K562 (cell line): ENCODE results near the gene HSPB8. TPM values are rescaled to one million over a fixed set of nuclear protein-coding genes. Genes with fewer than 3 reads are reported as not detected.
A peak's percentile ranks its signal among the peaks of the same experiment; 100 is the strongest.

ENCODE experiments used
- ATAC-seq: fragments of 200-7000 bp; cut with Tn5 transposase; 3 replicates; pipeline ENCODE4 v1.9.1; 2020; ENCODE audit warnings: moderate library complexity
- BruUV-seq: library from RNA; stranded (reverse); fragments of 400-500 nt; replicated peaks from 2 replicates; lab custom pipeline; 2021; lab: Mats Ljungman, UMichigan
- CTCF ChIA-PET: fragments of 300-600 bp; formaldehyde crosslinking; extraction: SDS; loops from one replicate; lab custom pipeline; 2021; ENCODE audit warnings: low intra/inter-chr PET ratio; lab: Yijun Ruan, JAX
- POLR2A ChIA-PET: fragments of 300-600, 350-650 bp; sonication (Branson Sonifier 250); formaldehyde crosslinking; extraction: SDS; loops from one replicate; lab custom pipeline; 2021; ENCODE audit warnings: antibody characterized with exemption, inconsistent platforms; lab: Yijun Ruan, JAX
- DNase-seq, 4 experiments: peaks; one replicate each; pipeline versions ENCODE4 v3.0.0 to v3.0.0-alpha.2; 2011 to 2018; ENCODE audit warnings: low spot score in 3 of 4, mixed read lengths in 3 of 4; ENCODE audit errors: extremely low read depth in 1 of 4
- FAIRE-seq: peaks from 2 replicates; lab custom pipeline; 2011; peaks lifted over from hg19 to GRCh38; lab: Jason Lieb, UNC
- H2AFZ ChIP-seq: 2 replicates; pipeline ENCODE4 v1.6.0; 2011; ENCODE audit warnings: low read depth, low read length, control low read depth, inconsistent platforms
- H3K27ac ChIP-seq: fragments of 200-600 bp; 3 replicates; pipeline ENCODE4 v1.8.0; 2011; ENCODE audit warnings: low read depth, mild to moderate bottlenecking, control low read depth, inconsistent platforms, low read length, moderate library complexity, mixed read lengths; ENCODE audit errors: extremely low read depth
- H3K27me3 ChIP-seq, 2 experiments: fragments of 300-600 bp in 1 of 2; 2 replicates in 1 of 2; 3 replicates in 1 of 2; pipeline versions ENCODE4 v1.6.0 to v1.8.0; 2011; ENCODE audit warnings: inconsistent platforms in 2 of 2, low read length in 2 of 2, mild to moderate bottlenecking in 1 of 2, mixed read lengths in 1 of 2, moderate library complexity in 1 of 2; ENCODE audit not compliant: control insufficient read depth in 2 of 2, insufficient read depth in 2 of 2
- H3K36me3 ChIP-seq: fragments of 300-600 bp; 3 replicates; pipeline ENCODE4 v1.8.0; 2011; ENCODE audit warnings: mild to moderate bottlenecking, low read length, inconsistent platforms; ENCODE audit not compliant: control insufficient read depth, insufficient read depth
- H3K4me1 ChIP-seq, 2 experiments: fragments of 200-600 bp in 1 of 2; replicated peaks in 1 of 2; 2 replicates in 1 of 2; 3 replicates in 1 of 2; pipeline versions ENCODE4 v1.5.1 to v1.8.0; 2011; ENCODE audit warnings: inconsistent platforms in 2 of 2, low read length in 2 of 2, mild to moderate bottlenecking in 1 of 2, mixed read lengths in 1 of 2, moderate library complexity in 1 of 2; ENCODE audit not compliant: control insufficient read depth in 2 of 2, insufficient read depth in 2 of 2
- H3K4me2 ChIP-seq: 2 replicates; pipeline ENCODE4 v1.6.1; 2011; ENCODE audit warnings: low read length, control low read depth, inconsistent platforms, mixed read lengths; ENCODE audit not compliant: insufficient read depth
- H3K4me3 ChIP-seq: fragments of 200-600 bp; sonication (generic), shearing (Covaris generic); 2 replicates; pipeline ENCODE4 v1.5.1; 2016; ENCODE audit warnings: control low read depth, inconsistent platforms
- H3K79me2 ChIP-seq: fragments of 200-600 bp; 3 replicates; pipeline ENCODE4 v1.8.0; 2011; ENCODE audit warnings: low read length, inconsistent platforms; ENCODE audit not compliant: control insufficient read depth, insufficient read depth
- H3K9ac ChIP-seq, 2 experiments: 2 replicates each; pipeline versions ENCODE4 v1.6.0 to v1.6.1; 2011; ENCODE audit warnings: low read depth in 2 of 2, low read length in 2 of 2, control low read depth in 1 of 2, inconsistent platforms in 1 of 2, mild to moderate bottlenecking in 1 of 2, mixed read lengths in 1 of 2; ENCODE audit not compliant: insufficient read depth in 1 of 2
- H3K9me1 ChIP-seq: one replicate; pipeline ENCODE4 v1.6.0; 2011; ENCODE audit warnings: inconsistent platforms, mild to moderate bottlenecking, low read length, moderate library complexity; ENCODE audit not compliant: control insufficient read depth, insufficient read depth
- H3K9me3 ChIP-seq: replicated peaks from 2 replicates; pipeline ENCODE4 v1.5.1; 2011; ENCODE audit warnings: low read depth, low read length, inconsistent platforms; ENCODE audit not compliant: control insufficient read depth, insufficient read depth
- H4K20me1 ChIP-seq: replicated peaks from 2 replicates; pipeline ENCODE4 v1.6.1; 2011; ENCODE audit warnings: low read length, inconsistent platforms, mixed read lengths; ENCODE audit not compliant: control insufficient read depth, insufficient read depth
- C11orf30 ChIP-seq: fragments of 450-650 bp; IDR thresholded peaks from 2 replicates; pipeline ENCODE4 v1.6.1; 2016; ENCODE audit warnings: low read depth, mild to moderate bottlenecking
- REST ChIP-seq, 2 experiments: fragments of 450-650 bp; formaldehyde crosslinking in 1 of 2; IDR thresholded peaks; 2 replicates each; pipeline versions ENCODE4 v1.4.0 to v1.6.1; 2014 to 2020; ENCODE audit warnings: mild to moderate bottlenecking in 2 of 2, borderline replicate concordance in 1 of 2, low read depth in 1 of 2
- TFAP4 ChIP-seq: sonication (generic); formaldehyde crosslinking; IDR thresholded peaks from 2 replicates; pipeline ENCODE4 v1.8.0; 2022; ENCODE audit warnings: missing genetic modification reagents, mild to moderate bottlenecking, moderate library complexity, borderline replicate concordance
- ZNF124 ChIP-seq: sonication (generic); formaldehyde crosslinking; IDR thresholded peaks from 2 replicates; pipeline ENCODE4 v1.8.1; 2022; ENCODE audit warnings: missing genetic modification reagents
- WGBS: fragments of 100-300 bp; shearing (Covaris generic); methylation state at CpG from one replicate; pipeline ENCODE4 v1.1.6; 2016; ENCODE audit warnings: low coverage, mixed read lengths; ENCODE audit not compliant: insufficient coverage; ENCODE audit errors: missing lambda C conversion rate; 5-methylcytosine and 5-hydroxymethylcytosine counted together
- in situ Hi-C: fragments of 300-500 bp; cut with MboI; formaldehyde crosslinking; loops from 4 replicates; pipeline ENCODE4 v1.15.0; 2018; ENCODE audit warnings: inconsistent platforms, mixed read lengths
- intact Hi-C: fragments of 100-400 bp; cut with micrococcal nuclease; formaldehyde crosslinking; loops from 2 replicates; pipeline ENCODE4 v1.14.2; 2022
- polyA plus RNA-seq, 8 experiments: library from polyadenylated mRNA; depleted of rRNA in 4 of 8; stranded (reverse) in 5 of 8; unstranded in 3 of 8; fragments of >200 nt; fragmentation: Nextera tagmentation in 2 of 8; fragmentation: Illumina TruSeq in 1 of 8; extraction: Ambion mirVana in 2 of 8; extraction: Trizol in 1 of 8; gene quantifications; 2 replicates each; pipeline versions ENCODE4 v1.2.1 to v1.2.3, GENCODE V29; 2011 to 2014; ENCODE audit warnings: inconsistent platforms in 1 of 8, missing spikeins in 1 of 8
- total RNA-seq, 7 experiments: library from RNA; depleted of rRNA in 6 of 7; stranded (reverse); fragments of >200 nt in 6 of 7; fragmentation: Illumina TruSeq in 2 of 7; extraction: Trizol in 2 of 7; gene quantifications; 2 replicates each; pipeline versions ENCODE4 v1.2.1 to v1.2.3, GENCODE V29; 2011 to 2021; ENCODE audit warnings: low replicate concordance in 1 of 7

Gene HSPB8
- total and polyA plus RNA-seq, 9 of the 15 experiments (the other 6 are each of a cell fraction or from before 2014, with no cell fraction given) = 0.13 TPM; not detected in 8

- FAIRE-seq = no peak
- H2AFZ ChIP-seq = no peak overlapping the region
- DNase-seq = no peak
- no peaks in the 10 kb centered on the region for H3K9me1 ChIP-seq
- ChIA-PET CTCF (no interaction called here), POLR2A (no interaction called here)
- in situ Hi-C loops = no loop called here
- H3K27ac ChIP-seq = no peak overlapping the region
- WGBS = 0% methylated on average over 2 of the region's 2 CpGs
- no peaks in the 10 kb centered on the region for H3K79me2 ChIP-seq
- no peaks in the 10 kb centered on the region for H4K20me1 ChIP-seq
- no peak overlapping the region for H3K4me3 ChIP-seq
- H3K36me3 ChIP-seq = no peaks in the 10 kb centered on the region
- BruUV-seq = no TSS peak
- H3K4me2 ChIP-seq = no peak overlapping the region
- intact Hi-C loops = no loop called here
- no peak for ATAC-seq
- no peaks in the 10 kb centered on the region for H3K4me1 ChIP-seq
- TF ChIP-seq ZNF124 (CRISPR knock-in tag) = no peak
- peaks cover 0 to 5% of the 10 kb centered on the region in 2 experiments; a peak in 2 of 5 replicates for H3K27me3 ChIP-seq
- no peaks in the 10 kb centered on the region for H3K9me3 ChIP-seq
- H3K9ac ChIP-seq = no peak overlapping the region
Observed at GRCh38 chr12:119207063-119207560, 28.4 kb downstream of the HSPB8 start.

GRCh38 chr12:119208626-119209061 lies 29.9 kb downstream of the HSPB8 start:
- Histone ChIP-seq H4K20me1 (no peaks in the 10 kb centered on the region), H3K4me2 (no peak overlapping the region), H3K9me3 (no peaks in the 10 kb centered on the region), H3K27me3 (peaks cover 0 to 5% of the 10 kb centered on the region in 2 experiments; a peak in 2 of 5 replicates), H3K4me3 (no peak overlapping the region), H3K79me2 (no peaks in the 10 kb centered on the region), H3K27ac (no peak overlapping the region), H3K9me1 (no peaks in the 10 kb centered on the region), H3K4me1 (no peaks in the 10 kb centered on the region), H2AFZ (no peak overlapping the region), H3K9ac (no peak overlapping the region), H3K36me3 (no peaks in the 10 kb centered on the region)
- POLR2A ChIA-PET = interaction anchor here (0.8 to 1.1 kb wide), 2 partner anchors 13 to 16 kb away, joined by 3 read pairs; no protein-coding TSS in a partner anchor
- DNase-seq (no peak), FAIRE-seq (no peak), ATAC-seq (no peak)
- no TSS peak for BruUV-seq
- intact Hi-C loops = no loop called here
- CTCF ChIA-PET = no interaction called here
- in situ Hi-C loops = no loop called here
- WGBS = 0% methylated on average over 6 of the region's 6 CpGs
- TF ChIP-seq TFAP4 (CRISPR knock-in tag) = no peak
- TF ChIP-seq C11orf30 = no peak
- TF ChIP-seq REST (IDR thresholded peaks at IDR 0.05; ENCODE audit: borderline replicate concordance) = 0 out of 2 replicates have a peak, but pooled peaks have one; percentile 23
- TF ChIP-seq REST (CRISPR knock-in tag; IDR thresholded peaks at IDR 0.05; ENCODE audit: low read depth) = no peak
